Sigmoid colon (tissue), 4 donors: ENCODE data around the gene ATG4C.

Experiments used
- EP300 ChIP-seq, 4 donors: sonication (generic); formaldehyde crosslinking; IDR thresholded peaks; one replicate each; pipeline ENCODE4 v1.6.1; 2017; ENCODE audit warnings: antibody characterized with exemption in 4 of 4
- POLR2A ChIP-seq, 2 donors: fragments of 450-650 bp; IDR thresholded peaks; one replicate each; pipeline ENCODE4 v1.6.1; 2016; ENCODE audit warnings: antibody characterized with exemption in 2 of 2, mild to moderate bottlenecking in 2 of 2, moderate library complexity in 2 of 2
- POLR2AphosphoS5 ChIP-seq, 4 donors: sonication (generic); formaldehyde crosslinking; IDR thresholded peaks; one replicate each; pipeline ENCODE4 v1.6.1; 2017; ENCODE audit warnings: antibody characterized with exemption in 4 of 4
- TF ChIP-seq, protein P1 (sequence below), 4 experiments: fragments of 450-650 bp in 3 of 4; fragments of 200-600 bp in 1 of 4; IDR thresholded peaks; one replicate each; pipeline ENCODE4 v1.5.1; 2016 to 2019; ENCODE audit warnings: antibody characterized with exemption in 4 of 4, mild to moderate bottlenecking in 3 of 4, moderate library complexity in 2 of 4

DNA sequence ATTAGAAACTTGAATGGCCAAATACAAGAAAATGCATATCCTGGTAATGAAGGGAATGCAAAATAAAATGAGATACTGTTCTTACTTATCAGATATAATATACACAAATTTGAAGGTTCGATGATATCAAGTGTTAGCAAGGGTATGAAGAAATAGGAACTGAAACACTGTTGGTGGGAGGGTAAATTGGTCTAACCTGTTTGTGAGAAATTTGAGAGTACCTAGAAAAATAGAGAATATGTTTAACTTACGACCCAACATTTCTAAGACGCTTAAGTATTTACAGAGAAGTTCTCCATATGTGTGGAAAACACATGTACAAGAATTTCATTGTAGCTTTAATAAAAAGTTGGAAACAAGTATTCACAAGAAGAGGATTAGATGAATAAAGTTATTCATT lies 25.9 kb downstream of the ATG4C start:
- no peak for TF ChIP-seq POLR2AphosphoS5 (IDR thresholded peaks at IDR 0.05)
- TF ChIP-seq, protein P1, sequence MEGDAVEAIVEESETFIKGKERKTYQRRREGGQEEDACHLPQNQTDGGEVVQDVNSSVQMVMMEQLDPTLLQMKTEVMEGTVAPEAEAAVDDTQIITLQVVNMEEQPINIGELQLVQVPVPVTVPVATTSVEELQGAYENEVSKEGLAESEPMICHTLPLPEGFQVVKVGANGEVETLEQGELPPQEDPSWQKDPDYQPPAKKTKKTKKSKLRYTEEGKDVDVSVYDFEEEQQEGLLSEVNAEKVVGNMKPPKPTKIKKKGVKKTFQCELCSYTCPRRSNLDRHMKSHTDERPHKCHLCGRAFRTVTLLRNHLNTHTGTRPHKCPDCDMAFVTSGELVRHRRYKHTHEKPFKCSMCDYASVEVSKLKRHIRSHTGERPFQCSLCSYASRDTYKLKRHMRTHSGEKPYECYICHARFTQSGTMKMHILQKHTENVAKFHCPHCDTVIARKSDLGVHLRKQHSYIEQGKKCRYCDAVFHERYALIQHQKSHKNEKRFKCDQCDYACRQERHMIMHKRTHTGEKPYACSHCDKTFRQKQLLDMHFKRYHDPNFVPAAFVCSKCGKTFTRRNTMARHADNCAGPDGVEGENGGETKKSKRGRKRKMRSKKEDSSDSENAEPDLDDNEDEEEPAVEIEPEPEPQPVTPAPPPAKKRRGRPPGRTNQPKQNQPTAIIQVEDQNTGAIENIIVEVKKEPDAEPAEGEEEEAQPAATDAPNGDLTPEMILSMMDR (IDR thresholded peaks at IDR 0.05): no peak
- TF ChIP-seq POLR2A (IDR thresholded peaks at IDR 0.05): no peak
- no peak for TF ChIP-seq EP300 (IDR thresholded peaks at IDR 0.05)
